WTC11 (cell line): ENCODE data around the gene DCAF5. TPM values are rescaled to one million over a fixed set of nuclear protein-coding genes. Genes with fewer than 3 reads are reported as not detected.

Source experiments
- ATAC-seq: fragments of 200-7000 bp; cut with Tn5 transposase; 2 replicates; pipeline ENCODE4 v1.10.0; 2021; ENCODE audit warnings: mild to moderate bottlenecking, moderate library complexity
- CTCF ChIA-PET: fragments of 300-600 bp; sonication (Branson Sonifier 250); formaldehyde crosslinking; loops from one replicate; lab custom pipeline; 2021; ENCODE audit warnings: antibody characterized with exemption; lab: Charles Lee
- POLR2A ChIA-PET: fragments of 350-600 bp; sonication (Branson Sonifier 250); formaldehyde crosslinking; loops from one replicate; lab custom pipeline; 2021; ENCODE audit warnings: antibody characterized with exemption; lab: Charles Lee
- DNase-seq: peaks from one replicate; pipeline ENCODE4 v3.0.0; 2021; ENCODE audit warnings: low spot score
- H3K27ac Mint-ChIP-seq: 2 replicates; pipeline ENCODE4 v1.8.0; 2021; ENCODE audit warnings: mixed read lengths
- H3K27me3 Mint-ChIP-seq: 2 replicates; pipeline ENCODE4 v1.8.0; 2021; ENCODE audit warnings: low read depth, mild to moderate bottlenecking, moderate library complexity, mixed read lengths
- H3K36me3 Mint-ChIP-seq: 2 replicates; pipeline ENCODE4 v1.8.0; 2021; ENCODE audit warnings: mixed read lengths
- H3K4me1 Mint-ChIP-seq: 2 replicates; pipeline ENCODE4 v1.8.0; 2022; ENCODE audit warnings: mixed read lengths
- H3K4me3 Mint-ChIP-seq: 2 replicates; pipeline ENCODE4 v1.8.0; 2021; ENCODE audit warnings: mild to moderate bottlenecking, moderate library complexity, mixed read lengths
- H3K9me3 Mint-ChIP-seq: 2 replicates; pipeline ENCODE4 v1.8.0; 2021; ENCODE audit warnings: mixed read lengths
- CREM ChIP-seq: sonication (generic); formaldehyde crosslinking; IDR thresholded peaks from 2 replicates; pipeline ENCODE4 v1.8.1; 2022; ENCODE audit warnings: mild to moderate bottlenecking, missing genetic modification reagents, moderate library complexity
- GABPB1 ChIP-seq: sonication (generic); formaldehyde crosslinking; IDR thresholded peaks from 2 replicates; pipeline ENCODE4 v1.8.1; 2023; ENCODE audit warnings: mild to moderate bottlenecking, missing genetic modification reagents
- HMGA2 ChIP-seq: fragments of 250-450 bp; sonication (Bioruptor Pico); IDR thresholded peaks from 2 replicates; pipeline ENCODE4 v1.4.0; 2021; ENCODE audit warnings: mild to moderate bottlenecking, moderate library complexity
- NFE2L1 ChIP-seq: sonication (generic); formaldehyde crosslinking; IDR thresholded peaks from 2 replicates; pipeline ENCODE4 v1.8.1; 2023; ENCODE audit warnings: missing genetic modification reagents
- NFYB ChIP-seq: sonication (generic); formaldehyde crosslinking; conservative IDR thresholded peaks from 2 replicates; pipeline ENCODE4 v1.8.0; 2022; ENCODE audit warnings: low read depth, missing genetic modification reagents
- NR3C1 ChIP-seq: sonication (generic); formaldehyde crosslinking; conservative IDR thresholded peaks from 2 replicates; pipeline ENCODE4 v1.8.1; 2023; ENCODE audit warnings: low read depth, mild to moderate bottlenecking, missing genetic modification reagents
- OVOL2 ChIP-seq: fragments of 250-450 bp; sonication (Bioruptor Pico); IDR thresholded peaks from 2 replicates; pipeline ENCODE4 v1.9.0; 2021; ENCODE audit warnings: mild to moderate bottlenecking, borderline replicate concordance
- RELA ChIP-seq: sonication (generic); formaldehyde crosslinking; IDR thresholded peaks from 2 replicates; pipeline ENCODE4 v1.8.1; 2022; ENCODE audit warnings: missing genetic modification reagents, mild to moderate bottlenecking, borderline replicate concordance
- TCF7 ChIP-seq: sonication (generic); formaldehyde crosslinking; IDR thresholded peaks from 2 replicates; pipeline ENCODE4 v1.8.0; 2022; ENCODE audit warnings: mild to moderate bottlenecking, low read depth, missing genetic modification reagents, moderate library complexity
- TEAD4 ChIP-seq: sonication (generic); formaldehyde crosslinking; IDR thresholded peaks from 2 replicates; pipeline ENCODE4 v1.8.0; 2022; ENCODE audit warnings: mild to moderate bottlenecking, missing genetic modification reagents
- TP53 ChIP-seq: sonication (generic); formaldehyde crosslinking; IDR thresholded peaks from 2 replicates; pipeline ENCODE4 v1.8.1; 2023; ENCODE audit warnings: mild to moderate bottlenecking, missing genetic modification reagents
- ZNF232 ChIP-seq: sonication (generic); formaldehyde crosslinking; IDR thresholded peaks from 2 replicates; pipeline ENCODE4 v1.8.0; 2022; ENCODE audit warnings: mild to moderate bottlenecking, missing genetic modification reagents
- ZNF396 ChIP-seq: fragments of 250-450 bp; sonication (Bioruptor Pico); IDR thresholded peaks from 2 replicates; pipeline ENCODE4 v1.8.0; 2021; ENCODE audit warnings: mild to moderate bottlenecking, moderate library complexity, borderline replicate concordance
- ZNF416 ChIP-seq: fragments of 250-450 bp; sonication (Bioruptor Pico); IDR thresholded peaks from 2 replicates; pipeline ENCODE4 v1.9.0; 2021; ENCODE audit warnings: mild to moderate bottlenecking, inconsistent platforms
- ZNF671 ChIP-seq: fragments of 250-450 bp; sonication (Bioruptor Pico); IDR thresholded peaks from 2 replicates; pipeline ENCODE4 v1.8.0; 2021; ENCODE audit warnings: mild to moderate bottlenecking
- total RNA-seq: library from RNA; stranded (reverse); gene quantifications from 3 replicates; pipeline ENCODE4 v1.2.3, GENCODE V29; 2021
- TF ChIP-seq, protein P1 (sequence below): sonication (generic); formaldehyde crosslinking; IDR thresholded peaks from 2 replicates; pipeline ENCODE4 v1.8.0; 2023; ENCODE audit warnings: missing genetic modification reagents, mild to moderate bottlenecking, borderline replicate concordance
- TF ChIP-seq, protein P2 (sequence below): sonication (generic); formaldehyde crosslinking; IDR thresholded peaks from 2 replicates; pipeline ENCODE4 v1.8.0; 2022; ENCODE audit warnings: mild to moderate bottlenecking, missing genetic modification reagents
- TF ChIP-seq, protein P3 (sequence below): sonication (generic); formaldehyde crosslinking; IDR thresholded peaks from 2 replicates; pipeline ENCODE4 v1.8.1; 2022; ENCODE audit warnings: low read depth, missing genetic modification reagents, borderline replicate concordance
- TF ChIP-seq, protein P4 (sequence below): fragments of 250-450 bp; sonication (Bioruptor Pico); conservative IDR thresholded peaks from 2 replicates; pipeline ENCODE4 v1.9.0; 2021; ENCODE audit warnings: mild to moderate bottlenecking
- TF ChIP-seq, protein P5 (sequence below): sonication (generic); formaldehyde crosslinking; IDR thresholded peaks from 2 replicates; pipeline ENCODE4 v1.8.0; 2022; ENCODE audit warnings: mild to moderate bottlenecking, missing genetic modification reagents
- TF ChIP-seq, protein P6 (sequence below): sonication (generic); formaldehyde crosslinking; IDR thresholded peaks from 2 replicates; pipeline ENCODE4 v1.8.1; 2022; ENCODE audit warnings: missing genetic modification reagents, borderline replicate concordance

Gene DCAF5
- total RNA-seq, 1 experiment from 2014 or later = 30.3 TPM

DNA sequence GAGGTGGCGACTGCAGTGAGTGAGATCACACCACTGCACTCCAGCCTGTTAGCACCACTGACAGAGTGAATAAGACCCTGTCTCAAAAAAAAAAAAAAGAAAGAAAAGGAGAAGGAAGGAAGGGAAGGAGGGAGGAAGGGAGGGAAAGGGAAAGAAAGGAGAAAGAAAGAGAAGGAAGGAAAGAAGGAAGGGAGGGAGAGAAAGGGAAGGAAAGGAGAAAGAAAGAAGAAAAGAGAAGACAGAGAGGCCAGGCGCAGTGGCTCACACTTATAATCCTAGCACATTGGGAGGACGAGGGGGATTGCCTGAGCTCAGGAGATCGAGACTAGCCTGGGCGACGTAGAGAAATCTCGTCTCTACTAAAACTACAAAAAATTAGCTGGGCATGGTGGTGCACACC, 13.2 kb downstream of the DCAF5 start (continued):
- TF ChIP-seq, protein P1, sequence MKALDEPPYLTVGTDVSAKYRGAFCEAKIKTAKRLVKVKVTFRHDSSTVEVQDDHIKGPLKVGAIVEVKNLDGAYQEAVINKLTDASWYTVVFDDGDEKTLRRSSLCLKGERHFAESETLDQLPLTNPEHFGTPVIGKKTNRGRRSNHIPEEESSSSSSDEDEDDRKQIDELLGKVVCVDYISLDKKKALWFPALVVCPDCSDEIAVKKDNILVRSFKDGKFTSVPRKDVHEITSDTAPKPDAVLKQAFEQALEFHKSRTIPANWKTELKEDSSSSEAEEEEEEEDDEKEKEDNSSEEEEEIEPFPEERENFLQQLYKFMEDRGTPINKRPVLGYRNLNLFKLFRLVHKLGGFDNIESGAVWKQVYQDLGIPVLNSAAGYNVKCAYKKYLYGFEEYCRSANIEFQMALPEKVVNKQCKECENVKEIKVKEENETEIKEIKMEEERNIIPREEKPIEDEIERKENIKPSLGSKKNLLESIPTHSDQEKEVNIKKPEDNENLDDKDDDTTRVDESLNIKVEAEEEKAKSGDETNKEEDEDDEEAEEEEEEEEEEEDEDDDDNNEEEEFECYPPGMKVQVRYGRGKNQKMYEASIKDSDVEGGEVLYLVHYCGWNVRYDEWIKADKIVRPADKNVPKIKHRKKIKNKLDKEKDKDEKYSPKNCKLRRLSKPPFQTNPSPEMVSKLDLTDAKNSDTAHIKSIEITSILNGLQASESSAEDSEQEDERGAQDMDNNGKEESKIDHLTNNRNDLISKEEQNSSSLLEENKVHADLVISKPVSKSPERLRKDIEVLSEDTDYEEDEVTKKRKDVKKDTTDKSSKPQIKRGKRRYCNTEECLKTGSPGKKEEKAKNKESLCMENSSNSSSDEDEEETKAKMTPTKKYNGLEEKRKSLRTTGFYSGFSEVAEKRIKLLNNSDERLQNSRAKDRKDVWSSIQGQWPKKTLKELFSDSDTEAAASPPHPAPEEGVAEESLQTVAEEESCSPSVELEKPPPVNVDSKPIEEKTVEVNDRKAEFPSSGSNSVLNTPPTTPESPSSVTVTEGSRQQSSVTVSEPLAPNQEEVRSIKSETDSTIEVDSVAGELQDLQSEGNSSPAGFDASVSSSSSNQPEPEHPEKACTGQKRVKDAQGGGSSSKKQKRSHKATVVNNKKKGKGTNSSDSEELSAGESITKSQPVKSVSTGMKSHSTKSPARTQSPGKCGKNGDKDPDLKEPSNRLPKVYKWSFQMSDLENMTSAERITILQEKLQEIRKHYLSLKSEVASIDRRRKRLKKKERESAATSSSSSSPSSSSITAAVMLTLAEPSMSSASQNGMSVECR = no peak
- no peak for TF ChIP-seq OVOL2
- TF ChIP-seq, protein P2, sequence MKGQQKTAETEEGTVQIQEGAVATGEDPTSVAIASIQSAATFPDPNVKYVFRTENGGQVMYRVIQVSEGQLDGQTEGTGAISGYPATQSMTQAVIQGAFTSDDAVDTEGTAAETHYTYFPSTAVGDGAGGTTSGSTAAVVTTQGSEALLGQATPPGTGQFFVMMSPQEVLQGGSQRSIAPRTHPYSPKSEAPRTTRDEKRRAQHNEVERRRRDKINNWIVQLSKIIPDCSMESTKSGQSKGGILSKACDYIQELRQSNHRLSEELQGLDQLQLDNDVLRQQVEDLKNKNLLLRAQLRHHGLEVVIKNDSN (CRISPR knock-in tag) = no peak
- TF ChIP-seq, protein P3, sequence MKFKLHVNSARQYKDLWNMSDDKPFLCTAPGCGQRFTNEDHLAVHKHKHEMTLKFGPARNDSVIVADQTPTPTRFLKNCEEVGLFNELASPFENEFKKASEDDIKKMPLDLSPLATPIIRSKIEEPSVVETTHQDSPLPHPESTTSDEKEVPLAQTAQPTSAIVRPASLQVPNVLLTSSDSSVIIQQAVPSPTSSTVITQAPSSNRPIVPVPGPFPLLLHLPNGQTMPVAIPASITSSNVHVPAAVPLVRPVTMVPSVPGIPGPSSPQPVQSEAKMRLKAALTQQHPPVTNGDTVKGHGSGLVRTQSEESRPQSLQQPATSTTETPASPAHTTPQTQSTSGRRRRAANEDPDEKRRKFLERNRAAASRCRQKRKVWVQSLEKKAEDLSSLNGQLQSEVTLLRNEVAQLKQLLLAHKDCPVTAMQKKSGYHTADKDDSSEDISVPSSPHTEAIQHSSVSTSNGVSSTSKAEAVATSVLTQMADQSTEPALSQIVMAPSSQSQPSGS (CRISPR knock-in tag) = no peak
- no peak for TF ChIP-seq TP53 (CRISPR knock-in tag)
- no peak for TF ChIP-seq ZNF232 (CRISPR knock-in tag)
- no peak for TF ChIP-seq ZNF396

DNA sequence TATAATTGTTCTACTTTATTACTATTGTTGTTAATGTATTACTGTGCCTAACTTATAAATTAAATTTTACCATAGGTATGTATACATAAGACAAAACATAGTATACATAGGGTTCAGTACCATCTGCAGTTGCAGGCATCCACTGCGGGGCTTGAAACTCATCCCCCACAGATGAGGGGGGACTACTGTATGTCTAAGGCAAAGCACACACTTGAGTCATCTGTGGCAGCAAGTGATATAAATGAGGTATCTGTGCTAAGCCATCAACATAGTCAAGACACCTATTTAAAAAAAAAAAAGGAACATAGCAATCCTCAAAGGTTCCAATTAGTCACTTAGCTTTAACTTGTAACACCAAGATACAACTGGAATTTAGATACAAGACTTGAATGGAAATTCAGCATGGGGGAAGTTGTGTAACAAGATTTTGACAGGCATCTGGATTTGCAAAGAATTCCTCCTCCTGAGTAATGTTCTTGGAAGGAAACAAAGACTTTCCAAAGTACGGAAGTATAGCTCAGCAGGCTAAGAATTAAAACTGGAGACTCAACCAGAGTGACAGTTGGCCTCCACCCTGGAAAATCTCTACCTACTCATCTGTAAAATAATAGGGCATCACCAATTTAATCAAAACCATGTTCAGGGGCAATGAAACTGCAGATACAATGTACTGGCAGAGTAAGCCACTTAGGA, 14.9 kb downstream of the DCAF5 start:
- H3K4me3 Mint-ChIP-seq = no peak overlapping the region
- no peaks in the 10 kb centered on the region for H3K9me3 Mint-ChIP-seq
- ATAC-seq = no peak
- TF ChIP-seq TEAD4 (CRISPR knock-in tag) = no peak
- no peak for TF ChIP-seq NFE2L1 (CRISPR knock-in tag)
- TF ChIP-seq TCF7 (CRISPR knock-in tag) = no peak
- no peak for TF ChIP-seq GABPB1 (CRISPR knock-in tag)
- TF ChIP-seq, protein P4, sequence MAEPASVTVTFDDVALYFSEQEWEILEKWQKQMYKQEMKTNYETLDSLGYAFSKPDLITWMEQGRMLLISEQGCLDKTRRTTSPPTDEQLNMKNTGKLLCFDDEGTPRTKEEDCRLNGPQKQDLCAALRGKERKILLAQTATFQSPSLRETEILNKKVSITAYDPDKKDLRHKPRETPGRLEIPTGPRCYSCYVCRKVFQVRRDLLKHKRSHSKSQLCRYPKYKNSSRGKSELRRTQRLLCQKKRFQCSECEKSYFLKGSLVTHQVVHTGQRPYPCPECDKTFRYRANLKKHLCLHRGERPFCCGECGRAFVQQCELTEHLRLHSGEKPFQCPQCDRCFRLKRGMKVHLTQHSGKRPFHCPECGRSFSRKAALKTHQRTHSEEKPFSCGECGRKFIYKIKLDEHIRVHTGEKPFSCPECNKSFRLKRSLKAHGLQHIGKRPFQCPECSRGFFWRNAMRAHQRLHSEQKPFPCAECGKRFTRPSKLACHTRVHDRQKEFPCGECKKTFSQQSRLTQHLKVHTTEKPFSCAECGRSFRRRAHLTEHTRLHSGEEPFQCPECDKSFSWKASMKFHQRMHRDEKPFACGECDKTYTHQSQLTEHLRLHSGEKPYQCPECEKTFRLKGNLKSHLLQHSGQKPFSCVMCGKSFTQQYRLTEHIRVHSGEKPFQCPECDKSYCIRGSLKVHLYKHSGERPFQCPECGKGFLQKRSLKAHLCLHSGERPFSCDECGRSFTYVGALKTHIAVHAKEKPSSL (CRISPR knock-in tag) = no peak
- TF ChIP-seq ZNF416 (CRISPR knock-in tag) = no peak
- TF ChIP-seq NR3C1 = no peak
- no peak for TF ChIP-seq CREM (CRISPR knock-in tag)
- ChIA-PET POLR2A (no interaction called here), CTCF (interaction anchor here (0.7 to 3.5 kb wide), 4 partner anchors 9 to 123 kb away, joined by 3 to 19 read pairs (median 7); no protein-coding TSS in a partner anchor)
- H3K27me3 Mint-ChIP-seq = no peaks in the 10 kb centered on the region
- H3K4me1 Mint-ChIP-seq = peaks cover 22% of the 10 kb centered on the region
- no peaks in the 10 kb centered on the region for H3K36me3 Mint-ChIP-seq
- H3K27ac Mint-ChIP-seq = peak overlapping the region; percentile 32; the same call in 1 of the 2 replicates
- DNase-seq = no peak

DNA sequence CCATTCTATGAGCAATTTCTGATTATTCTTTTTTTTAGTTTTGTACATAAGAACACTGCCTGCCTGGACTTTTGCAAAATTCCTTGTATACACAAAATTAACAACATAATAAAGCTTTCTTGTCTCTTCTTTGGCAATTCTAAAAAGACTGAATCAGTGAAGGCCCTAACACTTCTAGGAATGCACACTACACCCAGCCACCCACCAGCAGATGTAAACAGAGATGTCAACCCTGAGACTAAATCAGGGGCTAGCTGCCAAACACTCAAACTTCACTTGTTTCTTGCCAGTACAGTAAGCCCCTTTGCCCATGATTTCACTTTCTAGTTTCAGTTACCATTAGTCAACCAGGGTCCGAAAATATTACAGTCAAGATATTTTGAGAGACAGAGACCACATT, 15.5 kb downstream of the DCAF5 start:
- no peaks in the 10 kb centered on the region for H3K9me3 Mint-ChIP-seq
- no peaks in the 10 kb centered on the region for H3K36me3 Mint-ChIP-seq
- ChIA-PET CTCF (interaction anchor here (1.4 to 3.5 kb wide), 3 partner anchors 8 to 124 kb away, joined by 3 to 19 read pairs (median 11); no protein-coding TSS in a partner anchor), POLR2A (no interaction called here)
- no peak for DNase-seq
- H3K27me3 Mint-ChIP-seq = no peaks in the 10 kb centered on the region
- H3K4me3 Mint-ChIP-seq = no peak overlapping the region
- H3K27ac Mint-ChIP-seq = no peak overlapping the region
- peaks cover 17% of the 10 kb centered on the region for H3K4me1 Mint-ChIP-seq
- ATAC-seq = no peak
- TF ChIP-seq, protein P4 (CRISPR knock-in tag) = no peak
- no peak for TF ChIP-seq ZNF671 (CRISPR knock-in tag)
- TF ChIP-seq OVOL2 = no peak
- no peak for TF ChIP-seq NFYB (CRISPR knock-in tag)
- no peak for TF ChIP-seq RELA
- TF ChIP-seq, protein P5, sequence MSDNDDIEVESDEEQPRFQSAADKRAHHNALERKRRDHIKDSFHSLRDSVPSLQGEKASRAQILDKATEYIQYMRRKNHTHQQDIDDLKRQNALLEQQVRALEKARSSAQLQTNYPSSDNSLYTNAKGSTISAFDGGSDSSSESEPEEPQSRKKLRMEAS = no peak
- TF ChIP-seq, protein P6, sequence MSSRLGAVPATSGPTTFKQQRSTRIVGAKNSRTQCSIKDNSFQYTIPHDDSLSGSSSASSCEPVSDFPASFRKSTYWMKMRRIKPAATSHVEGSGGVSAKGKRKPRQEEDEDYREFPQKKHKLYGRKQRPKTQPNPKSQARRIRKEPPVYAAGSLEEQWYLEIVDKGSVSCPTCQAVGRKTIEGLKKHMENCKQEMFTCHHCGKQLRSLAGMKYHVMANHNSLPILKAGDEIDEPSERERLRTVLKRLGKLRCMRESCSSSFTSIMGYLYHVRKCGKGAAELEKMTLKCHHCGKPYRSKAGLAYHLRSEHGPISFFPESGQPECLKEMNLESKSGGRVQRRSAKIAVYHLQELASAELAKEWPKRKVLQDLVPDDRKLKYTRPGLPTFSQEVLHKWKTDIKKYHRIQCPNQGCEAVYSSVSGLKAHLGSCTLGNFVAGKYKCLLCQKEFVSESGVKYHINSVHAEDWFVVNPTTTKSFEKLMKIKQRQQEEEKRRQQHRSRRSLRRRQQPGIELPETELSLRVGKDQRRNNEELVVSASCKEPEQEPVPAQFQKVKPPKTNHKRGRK (CRISPR knock-in tag) = no peak
- no peak for TF ChIP-seq HMGA2 (CRISPR knock-in tag)
